HepG2 (cell line): ENCODE measurements around the gene COPS7A. TPM values are rescaled to one million over a fixed set of nuclear protein-coding genes. Genes with fewer than 3 reads are reported as not detected.
A peak's percentile ranks its signal among the peaks of the same experiment; 100 is the strongest.

Source experiments
- CREM ChIP-seq, 2 experiments: sonication (generic) in 1 of 2; formaldehyde crosslinking in 1 of 2; IDR thresholded peaks; 2 replicates each; pipeline versions ENCODE4 v1.4.0 to v1.6.1; 2016 to 2020; ENCODE audit warnings: antibody characterized with exemption in 1 of 2, mild to moderate bottlenecking in 1 of 2, missing genetic modification reagents in 1 of 2
- GZF1 ChIP-seq: sonication (generic); formaldehyde crosslinking; IDR thresholded peaks from 2 replicates; pipeline ENCODE4 v1.5.1; 2020; ENCODE audit warnings: mild to moderate bottlenecking, missing genetic modification reagents
- PHF8 ChIP-seq: sonication (generic); formaldehyde crosslinking; IDR thresholded peaks from 2 replicates; pipeline ENCODE4 v1.5.0; 2020; ENCODE audit warnings: missing genetic modification reagents
- RBAK ChIP-seq: sonication (generic); formaldehyde crosslinking; IDR thresholded peaks from 2 replicates; pipeline ENCODE4 v1.5.1; 2020; ENCODE audit warnings: mild to moderate bottlenecking, missing genetic modification reagents
- SP5 ChIP-seq: IDR thresholded peaks from 2 replicates; pipeline ENCODE4 v1.6.1; 2016; ENCODE audit warnings: low read depth, borderline replicate concordance
- TEAD2 ChIP-seq: sonication (generic); formaldehyde crosslinking; IDR thresholded peaks from 2 replicates; pipeline ENCODE4 v1.9.0; 2021; ENCODE audit warnings: missing genetic modification reagents
- ZNF780A ChIP-seq: sonication (generic); formaldehyde crosslinking; IDR thresholded peaks from 2 replicates; pipeline ENCODE4 v1.8.0; 2022; ENCODE audit warnings: mild to moderate bottlenecking, missing genetic modification reagents, moderate library complexity
- polyA plus RNA-seq, 8 experiments: library from polyadenylated mRNA; depleted of rRNA in 3 of 8; stranded (reverse) in 7 of 8; unstranded in 1 of 8; fragments of >200 nt; fragmentation: Illumina TruSeq in 4 of 8; extraction: Trizol in 4 of 8; gene quantifications; 2 replicates each; pipeline versions ENCODE4 v1.2.1 to v1.2.3, GENCODE V29; 2011 to 2016; ENCODE audit warnings: low read depth in 4 of 8, missing spikeins in 1 of 8, mixed read lengths in 1 of 8; ENCODE audit not compliant: insufficient read depth in 1 of 8
- total RNA-seq, 5 experiments: library from RNA; depleted of rRNA; stranded (reverse); fragments of >200 nt; fragmentation: Illumina TruSeq; extraction: Trizol; gene quantifications; 2 replicates each; pipeline ENCODE4 v1.2.3, GENCODE V29; 2016; ENCODE audit warnings: low read depth in 1 of 5
- TF ChIP-seq, protein P1 (sequence below): sonication (generic); formaldehyde crosslinking; IDR thresholded peaks from 2 replicates; pipeline ENCODE4 v1.4.0; 2020; ENCODE audit warnings: missing genetic modification reagents, borderline replicate concordance
- TF ChIP-seq, protein P2 (sequence below): sonication (generic); formaldehyde crosslinking; conservative IDR thresholded peaks from 2 replicates; pipeline ENCODE4 v1.8.0; 2022; ENCODE audit warnings: low read depth, missing genetic modification reagents
- TF ChIP-seq, protein P3 (sequence below): IDR thresholded peaks from 2 replicates; pipeline ENCODE4 v1.6.1; 2016; ENCODE audit warnings: low read depth, missing genetic modification reagents, missing compliant biosample characterization
- TF ChIP-seq, protein P4 (sequence below): sonication (generic); formaldehyde crosslinking; IDR thresholded peaks from 2 replicates; pipeline ENCODE4 v1.4.0; 2020; ENCODE audit warnings: missing genetic modification reagents; ENCODE audit errors: not compliant biosample characterization
- TF ChIP-seq, protein P5 (sequence below): sonication (generic); formaldehyde crosslinking; IDR thresholded peaks from 2 replicates; pipeline ENCODE4 v1.9.0; 2021; ENCODE audit warnings: missing genetic modification reagents, mild to moderate bottlenecking, borderline replicate concordance
- TF ChIP-seq, protein P6 (sequence below): sonication (generic); formaldehyde crosslinking; IDR thresholded peaks from 2 replicates; pipeline ENCODE4 v1.4.0; 2020; ENCODE audit warnings: mild to moderate bottlenecking, missing genetic modification reagents

The COPS7A gene
- total and polyA plus RNA-seq, 2 of the 13 experiments (the other 11 are each of a cell fraction or from before 2014, with no cell fraction given): 40.0 to 73.6 TPM

DNA sequence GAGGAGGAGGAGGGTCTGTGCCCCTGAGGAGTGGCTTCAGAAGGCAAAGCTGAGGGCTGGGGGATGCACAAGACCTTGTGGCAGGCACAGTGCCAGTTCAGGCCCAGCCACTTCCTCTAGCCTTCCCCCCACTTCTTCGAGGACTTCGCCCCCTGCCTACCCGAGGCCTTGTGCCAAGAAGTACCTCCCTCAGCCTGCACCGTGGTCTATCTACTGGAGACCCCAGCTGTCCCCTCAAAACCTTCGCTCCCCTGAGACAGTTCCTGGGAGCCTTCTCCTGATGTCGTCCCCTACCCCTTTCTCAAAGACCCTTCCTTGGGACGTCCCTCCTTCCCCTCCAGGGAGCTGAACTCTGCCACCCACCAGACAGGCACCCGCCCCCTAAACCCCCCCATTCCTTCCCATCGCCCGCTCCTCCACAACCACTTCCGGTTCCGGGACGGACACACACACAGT lies 35.3 kb upstream of the COPS7A start (continued):
- TF ChIP-seq CREM (IDR thresholded peaks at IDR 0.05) (no peak), CREM (CRISPR knock-in tag; IDR thresholded peaks at IDR 0.05) (no peak), TEAD2 (CRISPR knock-in tag) (no peak), PHF8 (CRISPR knock-in tag) (peak; percentile 53; the same call in 1 of the 2 replicates), SP5 (no peak), GZF1 (CRISPR knock-in tag) (no peak), ZNF780A (CRISPR knock-in tag) (no peak), RBAK (no peak)
- TF ChIP-seq, protein P1, sequence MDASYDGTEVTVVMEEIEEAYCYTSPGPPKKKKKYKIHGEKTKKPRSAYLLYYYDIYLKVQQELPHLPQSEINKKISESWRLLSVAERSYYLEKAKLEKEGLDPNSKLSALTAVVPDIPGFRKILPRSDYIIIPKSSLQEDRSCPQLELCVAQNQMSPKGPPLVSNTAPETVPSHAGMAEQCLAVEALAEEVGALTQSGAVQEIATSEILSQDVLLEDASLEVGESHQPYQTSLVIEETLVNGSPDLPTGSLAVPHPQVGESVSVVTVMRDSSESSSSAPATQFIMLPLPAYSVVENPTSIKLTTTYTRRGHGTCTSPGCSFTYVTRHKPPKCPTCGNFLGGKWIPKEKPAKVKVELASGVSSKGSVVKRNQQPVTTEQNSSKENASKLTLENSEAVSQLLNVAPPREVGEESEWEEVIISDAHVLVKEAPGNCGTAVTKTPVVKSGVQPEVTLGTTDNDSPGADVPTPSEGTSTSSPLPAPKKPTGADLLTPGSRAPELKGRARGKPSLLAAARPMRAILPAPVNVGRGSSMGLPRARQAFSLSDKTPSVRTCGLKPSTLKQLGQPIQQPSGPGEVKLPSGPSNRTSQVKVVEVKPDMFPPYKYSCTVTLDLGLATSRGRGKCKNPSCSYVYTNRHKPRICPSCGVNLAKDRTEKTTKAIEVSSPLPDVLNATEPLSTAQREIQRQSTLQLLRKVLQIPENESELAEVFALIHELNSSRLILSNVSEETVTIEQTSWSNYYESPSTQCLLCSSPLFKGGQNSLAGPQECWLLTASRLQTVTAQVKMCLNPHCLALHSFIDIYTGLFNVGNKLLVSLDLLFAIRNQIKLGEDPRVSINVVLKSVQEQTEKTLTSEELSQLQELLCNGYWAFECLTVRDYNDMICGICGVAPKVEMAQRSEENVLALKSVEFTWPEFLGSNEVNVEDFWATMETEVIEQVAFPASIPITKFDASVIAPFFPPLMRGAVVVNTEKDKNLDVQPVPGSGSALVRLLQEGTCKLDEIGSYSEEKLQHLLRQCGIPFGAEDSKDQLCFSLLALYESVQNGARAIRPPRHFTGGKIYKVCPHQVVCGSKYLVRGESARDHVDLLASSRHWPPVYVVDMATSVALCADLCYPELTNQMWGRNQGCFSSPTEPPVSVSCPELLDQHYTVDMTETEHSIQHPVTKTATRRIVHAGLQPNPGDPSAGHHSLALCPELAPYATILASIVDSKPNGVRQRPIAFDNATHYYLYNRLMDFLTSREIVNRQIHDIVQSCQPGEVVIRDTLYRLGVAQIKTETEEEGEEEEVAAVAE (CRISPR knock-in tag): no peak
- TF ChIP-seq, protein P2, sequence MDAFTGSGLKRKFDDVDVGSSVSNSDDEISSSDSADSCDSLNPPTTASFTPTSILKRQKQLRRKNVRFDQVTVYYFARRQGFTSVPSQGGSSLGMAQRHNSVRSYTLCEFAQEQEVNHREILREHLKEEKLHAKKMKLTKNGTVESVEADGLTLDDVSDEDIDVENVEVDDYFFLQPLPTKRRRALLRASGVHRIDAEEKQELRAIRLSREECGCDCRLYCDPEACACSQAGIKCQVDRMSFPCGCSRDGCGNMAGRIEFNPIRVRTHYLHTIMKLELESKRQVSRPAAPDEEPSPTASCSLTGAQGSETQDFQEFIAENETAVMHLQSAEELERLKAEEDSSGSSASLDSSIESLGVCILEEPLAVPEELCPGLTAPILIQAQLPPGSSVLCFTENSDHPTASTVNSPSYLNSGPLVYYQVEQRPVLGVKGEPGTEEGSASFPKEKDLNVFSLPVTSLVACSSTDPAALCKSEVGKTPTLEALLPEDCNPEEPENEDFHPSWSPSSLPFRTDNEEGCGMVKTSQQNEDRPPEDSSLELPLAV: no peak
- TF ChIP-seq, protein P3, sequence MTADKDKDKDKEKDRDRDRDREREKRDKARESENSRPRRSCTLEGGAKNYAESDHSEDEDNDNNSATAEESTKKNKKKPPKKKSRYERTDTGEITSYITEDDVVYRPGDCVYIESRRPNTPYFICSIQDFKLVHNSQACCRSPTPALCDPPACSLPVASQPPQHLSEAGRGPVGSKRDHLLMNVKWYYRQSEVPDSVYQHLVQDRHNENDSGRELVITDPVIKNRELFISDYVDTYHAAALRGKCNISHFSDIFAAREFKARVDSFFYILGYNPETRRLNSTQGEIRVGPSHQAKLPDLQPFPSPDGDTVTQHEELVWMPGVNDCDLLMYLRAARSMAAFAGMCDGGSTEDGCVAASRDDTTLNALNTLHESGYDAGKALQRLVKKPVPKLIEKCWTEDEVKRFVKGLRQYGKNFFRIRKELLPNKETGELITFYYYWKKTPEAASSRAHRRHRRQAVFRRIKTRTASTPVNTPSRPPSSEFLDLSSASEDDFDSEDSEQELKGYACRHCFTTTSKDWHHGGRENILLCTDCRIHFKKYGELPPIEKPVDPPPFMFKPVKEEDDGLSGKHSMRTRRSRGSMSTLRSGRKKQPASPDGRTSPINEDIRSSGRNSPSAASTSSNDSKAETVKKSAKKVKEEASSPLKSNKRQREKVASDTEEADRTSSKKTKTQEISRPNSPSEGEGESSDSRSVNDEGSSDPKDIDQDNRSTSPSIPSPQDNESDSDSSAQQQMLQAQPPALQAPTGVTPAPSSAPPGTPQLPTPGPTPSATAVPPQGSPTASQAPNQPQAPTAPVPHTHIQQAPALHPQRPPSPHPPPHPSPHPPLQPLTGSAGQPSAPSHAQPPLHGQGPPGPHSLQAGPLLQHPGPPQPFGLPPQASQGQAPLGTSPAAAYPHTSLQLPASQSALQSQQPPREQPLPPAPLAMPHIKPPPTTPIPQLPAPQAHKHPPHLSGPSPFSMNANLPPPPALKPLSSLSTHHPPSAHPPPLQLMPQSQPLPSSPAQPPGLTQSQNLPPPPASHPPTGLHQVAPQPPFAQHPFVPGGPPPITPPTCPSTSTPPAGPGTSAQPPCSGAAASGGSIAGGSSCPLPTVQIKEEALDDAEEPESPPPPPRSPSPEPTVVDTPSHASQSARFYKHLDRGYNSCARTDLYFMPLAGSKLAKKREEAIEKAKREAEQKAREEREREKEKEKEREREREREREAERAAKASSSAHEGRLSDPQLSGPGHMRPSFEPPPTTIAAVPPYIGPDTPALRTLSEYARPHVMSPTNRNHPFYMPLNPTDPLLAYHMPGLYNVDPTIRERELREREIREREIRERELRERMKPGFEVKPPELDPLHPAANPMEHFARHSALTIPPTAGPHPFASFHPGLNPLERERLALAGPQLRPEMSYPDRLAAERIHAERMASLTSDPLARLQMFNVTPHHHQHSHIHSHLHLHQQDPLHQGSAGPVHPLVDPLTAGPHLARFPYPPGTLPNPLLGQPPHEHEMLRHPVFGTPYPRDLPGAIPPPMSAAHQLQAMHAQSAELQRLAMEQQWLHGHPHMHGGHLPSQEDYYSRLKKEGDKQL (CRISPR knock-in tag): no peak
- TF ChIP-seq, protein P4, sequence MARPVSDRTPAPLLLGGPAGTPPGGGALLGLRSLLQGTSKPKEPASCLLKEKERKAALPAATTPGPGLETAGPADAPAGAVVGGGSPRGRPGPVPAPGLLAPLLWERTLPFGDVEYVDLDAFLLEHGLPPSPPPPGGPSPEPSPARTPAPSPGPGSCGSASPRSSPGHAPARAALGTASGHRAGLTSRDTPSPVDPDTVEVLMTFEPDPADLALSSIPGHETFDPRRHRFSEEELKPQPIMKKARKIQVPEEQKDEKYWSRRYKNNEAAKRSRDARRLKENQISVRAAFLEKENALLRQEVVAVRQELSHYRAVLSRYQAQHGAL (CRISPR knock-in tag): no peak
- TF ChIP-seq, protein P5, sequence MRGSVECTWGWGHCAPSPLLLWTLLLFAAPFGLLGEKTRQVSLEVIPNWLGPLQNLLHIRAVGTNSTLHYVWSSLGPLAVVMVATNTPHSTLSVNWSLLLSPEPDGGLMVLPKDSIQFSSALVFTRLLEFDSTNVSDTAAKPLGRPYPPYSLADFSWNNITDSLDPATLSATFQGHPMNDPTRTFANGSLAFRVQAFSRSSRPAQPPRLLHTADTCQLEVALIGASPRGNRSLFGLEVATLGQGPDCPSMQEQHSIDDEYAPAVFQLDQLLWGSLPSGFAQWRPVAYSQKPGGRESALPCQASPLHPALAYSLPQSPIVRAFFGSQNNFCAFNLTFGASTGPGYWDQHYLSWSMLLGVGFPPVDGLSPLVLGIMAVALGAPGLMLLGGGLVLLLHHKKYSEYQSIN (CRISPR knock-in tag): no peak
- TF ChIP-seq, protein P6, sequence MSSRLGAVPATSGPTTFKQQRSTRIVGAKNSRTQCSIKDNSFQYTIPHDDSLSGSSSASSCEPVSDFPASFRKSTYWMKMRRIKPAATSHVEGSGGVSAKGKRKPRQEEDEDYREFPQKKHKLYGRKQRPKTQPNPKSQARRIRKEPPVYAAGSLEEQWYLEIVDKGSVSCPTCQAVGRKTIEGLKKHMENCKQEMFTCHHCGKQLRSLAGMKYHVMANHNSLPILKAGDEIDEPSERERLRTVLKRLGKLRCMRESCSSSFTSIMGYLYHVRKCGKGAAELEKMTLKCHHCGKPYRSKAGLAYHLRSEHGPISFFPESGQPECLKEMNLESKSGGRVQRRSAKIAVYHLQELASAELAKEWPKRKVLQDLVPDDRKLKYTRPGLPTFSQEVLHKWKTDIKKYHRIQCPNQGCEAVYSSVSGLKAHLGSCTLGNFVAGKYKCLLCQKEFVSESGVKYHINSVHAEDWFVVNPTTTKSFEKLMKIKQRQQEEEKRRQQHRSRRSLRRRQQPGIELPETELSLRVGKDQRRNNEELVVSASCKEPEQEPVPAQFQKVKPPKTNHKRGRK (CRISPR knock-in tag): peak; percentile 37; the same call in 1 of the 2 replicates
